ENCODE measurements around the gene MAPK12.

MAPK12 gene

DNA sequence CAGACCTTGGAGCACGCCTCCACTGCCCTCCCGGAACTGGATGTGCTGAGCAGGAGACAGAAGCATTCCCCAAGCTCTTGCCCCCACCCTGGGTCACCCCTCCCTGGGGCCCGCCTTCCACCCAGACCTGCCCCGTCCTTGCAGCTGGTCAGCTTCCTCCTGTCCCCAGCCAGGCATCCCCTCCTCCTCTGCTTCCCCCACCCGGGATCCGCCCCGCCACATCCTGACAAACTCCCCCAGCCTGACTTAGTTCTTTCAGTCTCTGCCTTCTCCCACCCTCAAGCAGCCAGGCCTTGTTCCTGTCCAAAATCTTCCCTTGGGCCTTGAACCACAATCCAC, 47.1 kb upstream of the MAPK12 start:
- no peak overlapping the region for H3K4me3 ChIP-seq (ENCODE audit: low read depth, low read length)
- no peaks in the 10 kb centered on the region; the same call in 1 of the 2 replicates for H3K36me3 ChIP-seq
- H3K9me3 ChIP-seq = no peaks in the 10 kb centered on the region
- H3K27me3 ChIP-seq = no peaks in the 10 kb centered on the region
- H3K4me1 ChIP-seq = peaks cover 40% of the 10 kb centered on the region
- DNase-seq = no peak
- TF ChIP-seq, protein P1, sequence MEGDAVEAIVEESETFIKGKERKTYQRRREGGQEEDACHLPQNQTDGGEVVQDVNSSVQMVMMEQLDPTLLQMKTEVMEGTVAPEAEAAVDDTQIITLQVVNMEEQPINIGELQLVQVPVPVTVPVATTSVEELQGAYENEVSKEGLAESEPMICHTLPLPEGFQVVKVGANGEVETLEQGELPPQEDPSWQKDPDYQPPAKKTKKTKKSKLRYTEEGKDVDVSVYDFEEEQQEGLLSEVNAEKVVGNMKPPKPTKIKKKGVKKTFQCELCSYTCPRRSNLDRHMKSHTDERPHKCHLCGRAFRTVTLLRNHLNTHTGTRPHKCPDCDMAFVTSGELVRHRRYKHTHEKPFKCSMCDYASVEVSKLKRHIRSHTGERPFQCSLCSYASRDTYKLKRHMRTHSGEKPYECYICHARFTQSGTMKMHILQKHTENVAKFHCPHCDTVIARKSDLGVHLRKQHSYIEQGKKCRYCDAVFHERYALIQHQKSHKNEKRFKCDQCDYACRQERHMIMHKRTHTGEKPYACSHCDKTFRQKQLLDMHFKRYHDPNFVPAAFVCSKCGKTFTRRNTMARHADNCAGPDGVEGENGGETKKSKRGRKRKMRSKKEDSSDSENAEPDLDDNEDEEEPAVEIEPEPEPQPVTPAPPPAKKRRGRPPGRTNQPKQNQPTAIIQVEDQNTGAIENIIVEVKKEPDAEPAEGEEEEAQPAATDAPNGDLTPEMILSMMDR (IDR thresholded peaks at IDR 0.05; ENCODE audit: low read depth, low read length) = no peak

GRCh38 chr22:50307890-50308596, 46.6 kb upstream of the MAPK12 start:
- H3K27me3 ChIP-seq = no peaks in the 10 kb centered on the region
- peaks cover 44% of the 10 kb centered on the region for H3K4me1 ChIP-seq
- TF ChIP-seq, protein P1 (IDR thresholded peaks at IDR 0.05; ENCODE audit: low read depth, low read length) = no peak
- no peaks in the 10 kb centered on the region for H3K9me3 ChIP-seq
- DNase-seq = no peak
- H3K36me3 ChIP-seq = peaks cover 3% of the 10 kb centered on the region
- no peak overlapping the region for H3K4me3 ChIP-seq (ENCODE audit: low read depth, low read length)

GRCh38 chr22:50306753-50307749, 45.6 kb upstream of the MAPK12 start, which contains the start of gene PLXNB2:
Gene PLXNB2 (minus strand): TSS chr22:50307646. CDS start chr22:50290584, 17,062 bp downstream.
- Histone ChIP-seq H3K4me3 (ENCODE audit: low read depth, low read length) (peak within 1 kb of the TSS; percentile 92), H3K4me1 (peaks cover 51% of the 10 kb centered on the region), H3K27me3 (no peaks in the 10 kb centered on the region), H3K9me3 (no peaks in the 10 kb centered on the region), H3K36me3 (peaks cover 3% of the 10 kb centered on the region)
- TF ChIP-seq, protein P1 (IDR thresholded peaks at IDR 0.05; ENCODE audit: low read depth, low read length) = no peak
- DNase-seq = peak; percentile 80

- no peaks in the 10 kb centered on the region for H3K27me3 ChIP-seq
- peaks cover 61% of the 10 kb centered on the region for H3K4me1 ChIP-seq
- TF ChIP-seq, protein P1 (IDR thresholded peaks at IDR 0.05; ENCODE audit: low read depth, low read length) = no peak
- H3K36me3 ChIP-seq = peaks cover 6% of the 10 kb centered on the region
- H3K4me3 ChIP-seq (ENCODE audit: low read depth, low read length) = peak overlapping the region; percentile 92
- H3K9me3 ChIP-seq = no peaks in the 10 kb centered on the region
- DNase-seq = peak; percentile 67
Observed at GRCh38 chr22:50305923-50306566, 44.6 kb upstream of the MAPK12 start.

GRCh38 chr22:50305393-50305922, 44.0 kb upstream of the MAPK12 start:
- Histone ChIP-seq H3K9me3 (no peaks in the 10 kb centered on the region), H3K36me3 (peaks cover 9% of the 10 kb centered on the region), H3K4me1 (peaks cover 64% of the 10 kb centered on the region), H3K27me3 (no peaks in the 10 kb centered on the region), H3K4me3 (ENCODE audit: low read depth, low read length) (peak overlapping the region; percentile 92)
- TF ChIP-seq, protein P1 (IDR thresholded peaks at IDR 0.05; ENCODE audit: low read depth, low read length) = no peak
- no peak for DNase-seq
